ENCODE results near the gene SLF2. TPM values are rescaled to one million over a fixed set of nuclear protein-coding genes. Genes with fewer than 3 reads are reported as not detected.

Gene SLF2
- total and polyA plus RNA-seq, 2 of the 13 experiments (the other 11 are each of a cell fraction or from before 2014, with no cell fraction given) = 12.2 to 48.1 TPM

- TF ChIP-seq HDAC2 (CRISPR knock-in tag; IDR thresholded peaks at IDR 0.05) (no peak), NFIC (IDR thresholded peaks at IDR 0.05; ENCODE audit: low read length) (no peak), KAT8 (CRISPR knock-in tag; IDR thresholded peaks at IDR 0.05) (0 out of 2 replicates have a peak, but pooled peaks have one; percentile 41), GFI1 (CRISPR knock-in tag; IDR thresholded peaks at IDR 0.05; ENCODE audit: borderline replicate concordance) (peak; percentile 83; the same call in 1 of the 2 replicates), ZIK1 (CRISPR knock-in tag; IDR thresholded peaks at IDR 0.05; ENCODE audit: borderline replicate concordance, low read depth) (no peak), HNRNPL (IDR thresholded peaks at IDR 0.05; ENCODE audit: low read depth, low read length) (0 out of 2 replicates have a peak, but pooled peaks have one; percentile 57), ZNF687 (CRISPR knock-in tag; IDR thresholded peaks at IDR 0.05) (peak; percentile 80), TAF15 (IDR thresholded peaks at IDR 0.05; ENCODE audit: low read depth, low read length, poor library complexity, severe bottlenecking) (no peak), ZNF788 (CRISPR knock-in tag; IDR thresholded peaks at IDR 0.05; ENCODE audit: borderline replicate concordance) (peak; percentile 15; the same call in 1 of the 2 replicates), TAF1 (CRISPR knock-in tag; IDR thresholded peaks at IDR 0.05) (no peak), MAF1 (CRISPR knock-in tag; IDR thresholded peaks at IDR 0.05; ENCODE audit: borderline replicate concordance) (no peak), ZBTB46 (CRISPR knock-in tag; IDR thresholded peaks at IDR 0.05; ENCODE audit: borderline replicate concordance) (no peak), ZNF549 (CRISPR knock-in tag; IDR thresholded peaks at IDR 0.05) (no peak), ZNF891 (CRISPR knock-in tag; IDR thresholded peaks at IDR 0.05) (no peak)
- TF ChIP-seq, protein P1, sequence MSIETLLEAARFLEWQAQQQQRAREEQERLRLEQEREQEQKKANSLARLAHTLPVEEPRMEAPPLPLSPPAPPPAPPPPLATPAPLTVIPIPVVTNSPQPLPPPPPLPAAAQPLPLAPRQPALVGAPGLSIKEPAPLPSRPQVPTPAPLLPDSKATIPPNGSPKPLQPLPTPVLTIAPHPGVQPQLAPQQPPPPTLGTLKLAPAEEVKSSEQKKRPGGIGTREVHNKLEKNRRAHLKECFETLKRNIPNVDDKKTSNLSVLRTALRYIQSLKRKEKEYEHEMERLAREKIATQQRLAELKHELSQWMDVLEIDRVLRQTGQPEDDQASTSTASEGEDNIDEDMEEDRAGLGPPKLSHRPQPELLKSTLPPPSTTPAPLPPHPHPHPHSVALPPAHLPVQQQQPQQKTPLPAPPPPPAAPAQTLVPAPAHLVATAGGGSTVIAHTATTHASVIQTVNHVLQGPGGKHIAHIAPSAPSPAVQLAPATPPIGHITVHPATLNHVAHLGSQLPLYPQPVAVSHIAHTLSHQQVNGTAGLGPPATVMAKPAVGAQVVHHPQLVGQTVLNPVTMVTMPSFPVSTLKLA (IDR thresholded peaks at IDR 0.05) = no peak
- TF ChIP-seq, protein P2, sequence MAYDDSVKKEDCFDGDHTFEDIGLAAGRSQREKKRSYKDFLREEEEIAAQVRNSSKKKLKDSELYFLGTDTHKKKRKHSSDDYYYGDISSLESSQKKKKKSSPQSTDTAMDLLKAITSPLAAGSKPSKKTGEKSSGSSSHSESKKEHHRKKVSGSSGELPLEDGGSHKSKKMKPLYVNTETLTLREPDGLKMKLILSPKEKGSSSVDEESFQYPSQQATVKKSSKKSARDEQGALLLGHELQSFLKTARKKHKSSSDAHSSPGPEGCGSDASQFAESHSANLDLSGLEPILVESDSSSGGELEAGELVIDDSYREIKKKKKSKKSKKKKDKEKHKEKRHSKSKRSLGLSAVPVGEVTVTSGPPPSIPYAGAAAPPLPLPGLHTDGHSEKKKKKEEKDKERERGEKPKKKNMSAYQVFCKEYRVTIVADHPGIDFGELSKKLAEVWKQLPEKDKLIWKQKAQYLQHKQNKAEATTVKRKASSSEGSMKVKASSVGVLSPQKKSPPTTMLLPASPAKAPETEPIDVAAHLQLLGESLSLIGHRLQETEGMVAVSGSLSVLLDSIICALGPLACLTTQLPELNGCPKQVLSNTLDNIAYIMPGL (CRISPR knock-in tag; IDR thresholded peaks at IDR 0.05; ENCODE audit: borderline replicate concordance in 1 of 2, low read depth in 1 of 2) = peak in 1 of 2 experiments; percentile 35; a peak in 1 of 4 replicates
- TF ChIP-seq, protein P3, sequence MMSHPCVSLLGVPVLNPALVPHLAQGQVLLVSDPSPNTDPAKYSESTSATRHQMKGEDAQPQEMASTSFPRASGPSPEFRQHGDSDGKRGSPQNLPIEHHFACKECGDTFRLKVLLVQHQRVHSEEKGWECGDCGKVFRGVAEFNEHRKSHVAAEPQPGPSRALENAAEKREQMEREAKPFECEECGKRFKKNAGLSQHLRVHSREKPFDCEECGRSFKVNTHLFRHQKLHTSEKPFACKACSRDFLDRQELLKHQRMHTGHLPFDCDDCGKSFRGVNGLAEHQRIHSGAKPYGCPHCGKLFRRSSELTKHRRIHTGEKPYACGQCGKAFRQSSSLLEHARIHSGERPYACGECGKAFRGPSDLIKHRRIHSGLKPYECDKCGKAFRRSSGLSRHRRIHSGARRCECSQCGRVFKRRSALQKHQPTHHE (CRISPR knock-in tag; IDR thresholded peaks at IDR 0.05; ENCODE audit: borderline replicate concordance) = peak; percentile 32; the same call in 1 of the 2 replicates
Measured at GRCh38 chr10:101011517-101012423, 99.0 kb downstream of the SLF2 start (continued).

Measured in HepG2 (cell line).